HG02938 (cell line): Measurements from ENCODE around the gene CNTN2.

Experiments
- ATAC-seq: cut with Tn5 transposase; IDR thresholded peaks from one replicate; pipeline ENCODE4 v1.9.1; 2021; ENCODE audit warnings: mild to moderate bottlenecking, moderate library complexity; ENCODE audit not compliant: unreplicated experiment

CNTN2 gene

DNA sequence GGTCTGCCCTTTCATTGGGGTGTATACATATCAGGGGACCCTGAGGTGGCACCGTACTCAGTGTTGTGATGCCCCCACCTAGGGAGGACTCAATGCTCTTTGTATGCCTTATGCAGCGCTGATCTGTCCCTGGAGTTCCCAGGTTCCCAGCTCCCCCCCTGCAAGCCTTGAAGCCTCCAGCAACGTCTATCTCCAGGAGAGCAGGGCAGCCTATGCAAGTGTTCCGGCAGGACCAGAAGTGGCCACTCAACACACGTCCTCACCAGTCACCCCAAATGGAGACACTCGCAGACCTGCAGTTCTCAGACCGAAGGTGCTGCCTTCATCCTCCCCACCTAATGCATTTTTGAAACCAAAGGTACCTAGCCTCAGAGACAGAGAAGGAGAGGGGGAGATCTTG is 25.2 kb upstream of the CNTN2 start:
- no peak for ATAC-seq

DNA sequence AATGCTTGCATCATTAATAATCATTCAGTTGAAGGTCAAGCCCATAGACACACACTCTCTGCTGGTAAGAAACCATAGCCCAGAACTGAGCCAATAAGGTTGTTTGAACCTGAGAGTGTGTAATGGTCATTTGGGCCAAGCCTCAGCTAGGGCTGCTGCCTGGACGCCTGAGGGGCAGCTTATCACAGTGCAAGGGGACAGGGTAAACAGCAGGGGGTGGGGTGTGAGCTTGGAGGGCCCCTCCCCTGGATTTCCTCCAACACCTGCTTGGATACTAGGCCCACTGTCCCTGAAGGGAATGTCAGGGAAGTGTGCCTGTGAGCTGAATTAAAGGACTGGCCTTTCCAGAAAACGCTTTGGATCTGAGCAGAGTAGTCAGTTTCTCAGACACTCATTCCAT is 24.6 kb upstream of the CNTN2 start:
- ATAC-seq: no peak

- ATAC-seq: no peak
Measured at GRCh38 chr1:205020466-205020865, 22.5 kb upstream of the CNTN2 start.

DNA sequence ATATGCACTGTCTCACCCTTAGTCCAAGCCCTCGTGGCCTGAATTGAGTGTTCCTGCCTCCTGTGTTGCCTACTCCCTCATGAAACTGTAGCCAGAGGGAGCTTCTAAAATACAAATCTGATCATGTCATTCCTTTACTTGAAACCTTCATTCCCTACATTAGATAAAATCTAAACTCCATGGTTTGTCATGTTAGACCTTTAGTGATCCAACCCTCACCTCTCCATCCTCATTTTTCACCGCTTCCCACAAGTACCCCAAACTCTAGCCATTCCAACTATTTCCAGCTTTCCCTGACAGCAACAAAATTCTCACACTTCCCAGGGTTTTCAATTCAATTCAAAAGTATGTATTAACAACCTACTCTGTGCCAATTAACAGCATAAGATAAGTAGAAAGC is 18.3 kb upstream of the CNTN2 start:
- no peak for ATAC-seq

DNA sequence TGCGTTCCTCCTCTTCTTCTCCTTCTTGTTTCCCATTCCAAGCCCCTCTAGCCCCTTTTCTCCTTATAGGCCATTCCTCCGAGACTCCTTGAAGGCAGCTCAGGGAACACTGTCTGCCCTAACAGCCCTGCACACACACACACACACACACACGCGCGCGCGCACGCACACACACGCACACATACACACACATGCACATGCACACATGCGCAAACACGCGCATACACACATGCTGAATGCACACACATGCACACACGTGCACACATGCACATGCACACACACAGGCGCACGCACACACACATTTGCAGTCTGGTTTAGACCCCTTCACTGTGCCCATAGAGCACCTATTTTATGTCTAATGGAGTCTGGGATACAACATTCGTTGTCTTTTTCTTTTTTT is 17.8 kb upstream of the CNTN2 start:
- ATAC-seq: no peak

DNA sequence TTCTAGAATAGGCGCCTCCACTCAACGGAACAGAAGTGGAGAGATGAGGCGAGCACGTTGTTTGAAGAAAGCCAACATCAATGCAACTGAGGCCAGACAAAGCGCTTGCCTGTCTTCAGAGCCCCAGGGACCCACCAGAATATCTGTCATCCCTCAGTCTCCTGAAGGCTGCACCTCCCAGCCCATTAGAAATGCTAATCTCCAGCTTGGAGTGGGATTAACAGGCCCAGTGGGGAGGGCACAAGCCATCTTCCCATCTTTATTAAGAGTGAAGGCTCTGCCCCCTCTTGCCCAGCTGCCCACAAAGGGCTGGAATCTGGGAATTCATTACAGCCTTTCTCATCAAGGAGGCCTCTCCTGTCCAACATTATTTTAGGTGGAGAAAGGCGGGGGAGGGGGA is 16.8 kb upstream of the CNTN2 start:
- no peak for ATAC-seq

DNA sequence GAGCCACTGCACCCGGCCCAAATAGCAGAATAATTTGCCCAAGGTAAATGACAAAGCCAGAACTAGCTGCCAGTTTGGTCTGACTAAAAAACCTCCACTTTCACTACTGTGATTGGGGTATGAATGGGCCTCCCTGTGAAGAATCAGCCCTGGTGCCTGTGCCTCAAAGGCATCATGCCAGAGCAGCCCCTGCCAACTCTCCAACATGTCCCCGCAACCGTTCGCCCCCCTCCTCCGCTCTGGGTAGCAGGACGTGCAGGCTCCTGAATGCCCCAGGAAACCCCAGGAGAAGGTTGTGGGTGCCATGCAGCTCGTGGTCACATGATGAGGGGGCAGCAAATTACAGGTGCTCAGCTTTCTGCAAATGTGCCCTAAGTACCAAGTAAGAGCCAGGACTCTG is 14.6 kb upstream of the CNTN2 start:
- ATAC-seq: no peak

DNA sequence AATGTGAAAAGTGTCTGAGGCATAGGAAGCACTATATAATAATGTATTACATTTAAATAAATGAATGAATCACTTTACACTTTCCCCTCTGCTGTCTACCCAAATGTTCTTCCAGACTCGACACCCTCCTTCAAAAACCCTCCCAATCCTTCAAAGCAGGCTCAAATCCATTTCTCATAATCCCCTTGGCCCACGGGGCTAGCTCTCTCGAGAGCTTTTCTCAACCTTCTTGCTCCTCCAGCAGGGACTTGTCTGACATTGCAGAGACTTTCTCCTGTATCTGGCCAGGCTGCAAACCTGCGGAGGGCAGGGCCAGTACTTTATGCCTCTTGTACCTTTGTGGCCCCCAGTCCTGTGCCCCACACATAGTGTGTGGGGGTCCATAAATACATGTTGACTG is 14.1 kb upstream of the CNTN2 start:
- no peak for ATAC-seq

GRCh38 chr1:205030241-205030640 is 12.8 kb upstream of the CNTN2 start:
- no peak for ATAC-seq

DNA sequence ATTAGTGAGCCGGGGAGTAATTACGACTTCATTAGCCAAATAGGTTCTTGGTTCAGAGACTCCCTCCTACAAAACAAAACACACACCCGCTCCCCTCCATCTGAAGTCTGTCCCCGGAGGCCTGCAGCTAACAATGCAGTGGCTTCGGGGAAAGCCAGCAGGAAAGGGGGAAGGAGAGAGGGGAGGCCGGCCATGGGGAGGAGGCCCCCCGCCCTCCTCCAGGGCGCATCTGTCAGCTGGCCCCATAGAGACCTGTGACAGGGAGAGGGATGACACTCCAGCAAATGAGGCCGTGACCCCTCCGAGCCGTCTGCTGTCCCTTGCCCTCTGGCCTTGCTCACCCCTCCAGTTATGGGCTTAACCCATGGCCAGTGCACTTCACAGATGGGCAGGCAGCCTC is 12.1 kb upstream of the CNTN2 start:
- ATAC-seq: no peak

GRCh38 chr1:205032508-205032907 is 10.5 kb upstream of the CNTN2 start:
- no peak for ATAC-seq

DNA sequence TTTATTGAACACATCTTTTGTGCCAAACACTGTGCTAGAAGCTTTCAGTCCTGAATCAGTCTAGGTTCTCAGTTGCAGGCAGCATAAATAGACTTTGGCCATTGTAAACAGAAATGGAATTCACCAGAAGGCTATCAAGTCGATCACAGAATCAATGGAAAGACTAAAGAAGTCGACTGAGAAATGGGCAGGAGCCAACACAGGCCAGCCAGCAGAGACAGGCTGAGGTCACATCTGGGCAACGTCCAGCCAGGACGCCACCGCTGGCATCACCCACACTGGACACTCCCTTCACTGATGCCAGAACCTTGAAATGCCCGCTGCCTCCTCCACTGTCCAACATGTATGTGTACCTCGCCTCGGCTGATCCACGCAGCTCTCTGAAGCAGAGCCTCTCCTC is 5.5 kb upstream of the CNTN2 start:
- ATAC-seq: no peak

- ATAC-seq: no peak
Measured at GRCh38 chr1:205038132-205038786, 4.8 kb upstream of the CNTN2 start.

DNA sequence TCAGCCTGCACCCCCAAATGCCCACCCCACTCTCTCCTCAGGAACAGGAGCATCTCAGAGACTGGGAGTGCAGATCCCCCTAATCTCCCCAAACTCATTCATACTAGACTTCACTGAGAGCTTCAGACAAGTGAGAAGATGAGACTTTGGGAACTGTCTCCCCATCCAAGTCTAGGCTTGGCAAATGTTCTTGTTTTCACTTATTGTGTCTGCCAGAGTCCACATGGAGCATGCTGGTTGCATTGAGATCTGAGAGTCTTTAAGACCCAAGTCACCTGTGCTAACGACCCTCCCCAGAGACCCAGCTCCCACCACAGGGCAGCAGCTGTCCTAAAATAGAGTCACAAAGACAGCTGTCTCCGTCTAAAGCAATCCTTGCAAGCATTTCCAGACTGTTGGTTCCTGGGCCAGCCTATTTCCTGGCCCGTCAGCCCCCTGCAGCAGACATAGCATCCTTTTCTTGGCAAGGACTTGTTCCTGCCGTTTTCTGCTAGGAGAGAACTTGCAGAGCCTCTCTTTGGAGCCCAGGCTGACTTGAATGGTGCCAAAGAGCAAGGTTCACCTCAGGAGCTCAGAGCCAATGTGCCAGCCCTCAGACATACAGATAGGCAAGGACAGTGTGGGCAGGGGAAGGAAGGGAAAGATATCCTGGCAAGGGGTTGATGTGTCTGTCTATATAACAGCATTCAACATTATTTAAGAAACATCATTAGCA is 1.9 kb upstream of the CNTN2 start:
- no peak for ATAC-seq

DNA sequence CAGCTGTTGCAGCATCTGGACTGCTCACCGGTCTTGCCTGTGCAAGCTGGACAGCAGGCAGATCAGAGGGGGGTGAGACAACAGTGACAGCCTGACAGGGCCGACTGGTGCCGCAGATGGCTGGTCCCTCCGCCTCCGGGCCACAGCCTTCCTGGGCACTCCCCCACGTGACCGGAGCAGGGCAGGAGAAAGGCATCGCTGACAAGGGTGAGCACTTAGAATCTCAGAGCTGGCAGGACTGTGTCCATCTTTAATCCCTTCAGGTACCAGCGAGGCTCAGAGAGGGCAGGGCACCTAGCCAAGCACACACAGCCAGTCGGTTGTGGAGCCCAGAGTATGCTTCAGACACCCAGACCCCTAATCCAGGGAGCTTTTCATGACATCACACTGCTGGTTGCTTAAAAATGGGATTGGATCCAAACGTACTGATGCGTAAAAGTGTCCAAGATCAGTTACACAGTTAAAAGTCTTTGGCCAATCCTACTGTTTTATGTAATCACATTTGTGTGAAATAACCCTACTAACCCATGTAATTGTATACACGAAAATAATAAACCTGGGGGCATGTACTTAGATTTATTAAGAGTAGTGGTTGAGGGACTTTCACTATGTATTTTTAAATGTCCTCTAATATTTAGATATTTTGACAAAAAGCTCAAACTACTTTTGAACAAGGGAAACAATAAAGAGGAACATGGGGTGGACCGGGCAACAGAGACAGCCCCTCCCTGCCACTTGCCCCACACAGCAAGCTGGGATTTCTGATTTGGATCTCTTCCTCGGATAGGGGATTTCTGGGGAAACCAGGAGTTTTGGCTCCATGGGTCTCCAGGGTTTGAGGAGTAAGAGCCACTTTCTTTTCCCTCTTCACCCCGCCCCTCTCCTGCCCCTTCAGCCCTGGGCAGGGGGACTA is 758 bp upstream of the CNTN2 start:
- ATAC-seq: no peak

GRCh38 chr1:205043866-205044265 is 854 bp downstream of the CNTN2 start:
- no peak for ATAC-seq

DNA sequence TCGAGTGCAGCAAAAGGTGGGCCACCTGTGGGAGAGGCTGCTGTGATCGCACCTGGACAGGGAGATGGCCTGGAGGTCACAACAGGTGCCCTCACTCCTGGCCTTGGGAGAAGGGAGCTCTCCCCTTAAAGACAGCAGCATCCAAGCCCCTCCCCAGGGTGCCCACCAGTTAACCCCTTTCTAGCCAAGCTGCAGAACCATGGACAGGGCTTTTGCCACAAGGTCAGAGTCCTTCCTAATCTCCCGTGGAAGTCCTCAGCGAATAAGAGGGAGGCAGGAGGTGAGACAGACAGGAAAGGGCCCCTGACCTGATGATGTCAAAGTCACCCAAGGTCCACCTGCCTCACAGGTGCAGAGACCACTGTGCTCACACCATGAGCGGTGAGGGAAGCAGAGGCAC is 1.7 kb downstream of the CNTN2 start:
- no peak for ATAC-seq

DNA sequence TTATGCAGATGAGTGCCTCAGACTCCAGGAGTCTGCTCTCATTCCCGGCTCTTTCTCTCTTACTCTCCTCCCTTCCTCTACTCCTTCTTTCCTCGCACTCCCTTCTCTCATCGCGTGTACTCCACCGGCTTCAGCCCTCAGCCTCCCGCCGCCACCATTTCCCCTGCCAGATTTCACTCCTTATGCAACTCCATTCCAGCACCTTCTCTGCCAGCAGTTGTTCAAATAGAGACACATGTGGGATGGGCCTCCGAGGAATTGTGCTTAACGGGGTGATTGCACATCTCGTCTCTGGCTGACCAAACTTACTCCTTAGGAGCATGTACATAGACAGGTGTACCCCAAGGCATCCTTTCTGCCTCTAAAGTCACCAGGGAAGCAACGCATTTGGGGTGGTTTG is 2.1 kb downstream of the CNTN2 start:
- no peak for ATAC-seq

- ATAC-seq: no peak
Measured at GRCh38 chr1:205046870-205047269, 3.9 kb downstream of the CNTN2 start.

GRCh38 chr1:205047764-205048231 is 4.8 kb downstream of the CNTN2 start:
- ATAC-seq: no peak

DNA sequence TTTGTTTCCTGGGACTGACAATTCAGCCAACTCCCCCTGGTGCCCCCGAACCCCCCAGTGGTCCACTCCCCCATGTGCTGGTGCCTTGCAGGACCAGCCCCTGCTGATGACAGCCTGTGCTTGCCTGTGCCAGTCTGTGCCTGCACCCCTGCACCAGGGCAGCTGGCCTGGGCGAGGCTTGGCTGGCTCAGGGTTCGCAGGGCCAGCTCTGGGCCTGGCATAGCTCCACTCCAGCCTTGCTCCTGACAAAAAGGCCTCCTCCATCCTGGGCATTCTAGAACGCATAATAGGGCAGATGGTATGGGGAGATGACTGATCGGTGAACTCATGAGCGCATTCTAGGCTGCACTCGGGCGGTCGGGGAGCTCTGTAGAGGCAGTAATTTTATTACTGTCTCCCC is 5.4 kb downstream of the CNTN2 start:
- ATAC-seq: no peak

GRCh38 chr1:205049479-205049878 is 6.5 kb downstream of the CNTN2 start:
- ATAC-seq: no peak
